Esophagus muscularis mucosa (tissue), 4 donors: ENCODE results near the gene CDC42BPA. TPM values are rescaled to one million over a fixed set of nuclear protein-coding genes. Genes with fewer than 3 reads are reported as not detected.
A peak's percentile ranks its signal among the peaks of the same experiment; 100 is the strongest.

Experiments
- DNase-seq: peaks from one replicate; pipeline ENCODE4 v3.0.0-alpha.2; 2017; ENCODE audit errors: extremely low spot score
- H3K27ac ChIP-seq, 4 donors: fragments of 200-600 bp; sonication (generic); replicated peaks in 1 of 4; 1 replicate in 3 of 4; 2 replicates in 1 of 4; pipeline ENCODE4 v1.5.1; 2016 to 2019; ENCODE audit warnings: mild to moderate bottlenecking in 1 of 4
- H3K27me3 ChIP-seq, 4 donors: fragments of 200-600 bp; sonication (generic); one replicate each; pipeline versions ENCODE4 v1.5.1 to v1.6.0; 2016 to 2019
- H3K36me3 ChIP-seq, 4 donors: fragments of 200-600 bp; sonication (generic); one replicate each; pipeline ENCODE4 v1.5.1; 2016 to 2019
- H3K4me1 ChIP-seq, 4 donors: fragments of 200-600 bp; sonication (generic); one replicate each; pipeline ENCODE4 v1.5.1; 2016 to 2019
- H3K4me3 ChIP-seq, 4 donors: fragments of 200-600 bp; sonication (generic); 1 replicate in 2 of 4; 2 replicates in 2 of 4; pipeline ENCODE4 v1.5.1; 2016 to 2019; ENCODE audit warnings: mild to moderate bottlenecking in 4 of 4, moderate library complexity in 1 of 4
- H3K9me3 ChIP-seq, 4 donors: fragments of 200-600 bp; sonication (generic); 1 replicate in 3 of 4; 2 replicates in 1 of 4; pipeline ENCODE4 v1.5.1; 2016 to 2019
- EP300 ChIP-seq: sonication (generic); formaldehyde crosslinking; IDR thresholded peaks from one replicate; pipeline ENCODE4 v1.6.1; 2017; ENCODE audit warnings: antibody characterized with exemption
- POLR2A ChIP-seq: fragments of 450-650 bp; IDR thresholded peaks from one replicate; pipeline ENCODE4 v1.6.1; 2017; ENCODE audit warnings: antibody characterized with exemption, moderate library complexity, mild to moderate bottlenecking, low read depth
- POLR2AphosphoS5 ChIP-seq, 2 donors: sonication (generic); formaldehyde crosslinking; IDR thresholded peaks; one replicate each; pipeline ENCODE4 v1.6.1; 2017; ENCODE audit warnings: antibody characterized with exemption in 2 of 2
- WGBS: methylation state at CpG from one replicate; pipeline ENCODE4 v1.1.5; 2018; 5-methylcytosine and 5-hydroxymethylcytosine counted together
- intact Hi-C: fragments of 100-400 bp; cut with DNase I; formaldehyde crosslinking; loops from one replicate; pipeline ENCODE4 v1.15.1; 2023
- total RNA-seq, 4 donors: library from RNA; depleted of rRNA; stranded (reverse); fragments of >200 nt; gene quantifications; one replicate each; pipeline versions ENCODE4 v1.1.0 to v1.2.1, GENCODE V29; 2016
- TF ChIP-seq, protein P1 (sequence below), 3 experiments: fragments of 200-600 bp in 2 of 3; fragments of 450-650 bp in 1 of 3; sonication (generic) in 2 of 3; IDR thresholded peaks; one replicate each; pipeline ENCODE4 v1.5.1; 2017 to 2019; ENCODE audit warnings: antibody characterized with exemption in 3 of 3, mild to moderate bottlenecking in 2 of 3, moderate library complexity in 1 of 3

The CDC42BPA gene
- total RNA-seq, 4 donors from 2014 or later, result 59.5 to 72.2 (median 69.7) TPM

DNA sequence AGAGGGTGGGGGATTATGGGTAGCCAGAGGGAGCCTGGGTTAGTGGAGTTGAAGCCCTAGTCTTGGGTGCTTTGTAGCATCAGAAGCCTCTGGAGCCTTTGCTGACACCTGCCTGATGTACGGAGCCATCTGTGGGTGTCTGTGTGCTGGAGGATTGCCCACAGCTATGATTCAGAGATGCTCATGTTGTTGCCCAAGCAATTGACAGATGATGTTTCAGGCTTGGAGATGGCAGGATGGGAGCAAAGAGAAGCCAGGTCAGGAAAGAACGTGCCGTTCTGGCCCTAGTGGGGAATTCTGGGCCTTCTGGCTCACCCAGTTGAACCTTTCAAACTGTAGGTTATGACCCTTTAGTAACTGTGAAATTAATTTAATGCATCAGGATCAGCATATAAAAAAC lies 350.6 kb downstream of the CDC42BPA start:
- Histone ChIP-seq H3K4me3 (no peak overlapping the region), H3K4me1 (peaks cover 41 to 59% (median 54%) of the 10 kb centered on the region in 4 donors), H3K27me3 (no peaks in the 10 kb centered on the region), H3K36me3 (peaks cover 7 to 58% (median 49%) of the 10 kb centered on the region in 4 donors), H3K9me3 (peaks cover 0 to 7% (median 0%) of the 10 kb centered on the region in 4 donors), H3K27ac (peak overlapping the region; percentile 62 to 82 (median 72))
- 45% methylated on average over 3 of the region's 3 CpGs for WGBS
- TF ChIP-seq POLR2AphosphoS5 (IDR thresholded peaks at IDR 0.05) (peak; percentile 84 to 88), POLR2A (no peak), EP300 (peak; percentile 58)
- TF ChIP-seq, protein P1, sequence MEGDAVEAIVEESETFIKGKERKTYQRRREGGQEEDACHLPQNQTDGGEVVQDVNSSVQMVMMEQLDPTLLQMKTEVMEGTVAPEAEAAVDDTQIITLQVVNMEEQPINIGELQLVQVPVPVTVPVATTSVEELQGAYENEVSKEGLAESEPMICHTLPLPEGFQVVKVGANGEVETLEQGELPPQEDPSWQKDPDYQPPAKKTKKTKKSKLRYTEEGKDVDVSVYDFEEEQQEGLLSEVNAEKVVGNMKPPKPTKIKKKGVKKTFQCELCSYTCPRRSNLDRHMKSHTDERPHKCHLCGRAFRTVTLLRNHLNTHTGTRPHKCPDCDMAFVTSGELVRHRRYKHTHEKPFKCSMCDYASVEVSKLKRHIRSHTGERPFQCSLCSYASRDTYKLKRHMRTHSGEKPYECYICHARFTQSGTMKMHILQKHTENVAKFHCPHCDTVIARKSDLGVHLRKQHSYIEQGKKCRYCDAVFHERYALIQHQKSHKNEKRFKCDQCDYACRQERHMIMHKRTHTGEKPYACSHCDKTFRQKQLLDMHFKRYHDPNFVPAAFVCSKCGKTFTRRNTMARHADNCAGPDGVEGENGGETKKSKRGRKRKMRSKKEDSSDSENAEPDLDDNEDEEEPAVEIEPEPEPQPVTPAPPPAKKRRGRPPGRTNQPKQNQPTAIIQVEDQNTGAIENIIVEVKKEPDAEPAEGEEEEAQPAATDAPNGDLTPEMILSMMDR (IDR thresholded peaks at IDR 0.05), result no peak
- intact Hi-C loops, result no loop called here
- DNase-seq, result peak; percentile 94

DNA sequence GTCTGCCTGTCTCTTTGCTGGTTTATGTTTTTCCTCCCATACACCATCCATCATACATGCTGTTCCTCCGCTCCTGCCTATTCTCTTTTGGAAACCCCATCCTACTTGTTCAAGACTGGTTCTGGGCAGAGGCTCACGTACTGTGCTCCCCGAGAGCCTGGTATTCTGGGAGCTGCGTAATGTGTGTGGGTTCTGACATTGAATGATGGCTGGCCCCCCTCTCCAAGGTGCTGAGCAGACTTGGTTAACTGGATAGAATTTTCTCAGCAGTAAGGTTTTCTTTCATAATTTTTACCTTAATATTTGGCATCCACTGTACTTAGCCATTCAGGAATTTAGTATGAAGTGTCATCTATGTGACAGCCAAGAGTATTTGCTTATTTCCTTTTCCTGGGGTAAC lies 351.6 kb downstream of the CDC42BPA start:
- no peaks in the 10 kb centered on the region for H3K27me3 ChIP-seq
- DNase-seq, result no peak
- H3K36me3 ChIP-seq, result peaks cover 7 to 64% (median 54%) of the 10 kb centered on the region in 4 donors
- TF ChIP-seq, protein P1 (IDR thresholded peaks at IDR 0.05), result no peak
- TF ChIP-seq POLR2A (no peak), POLR2AphosphoS5 (IDR thresholded peaks at IDR 0.05) (no peak), EP300 (no peak)
- 82% methylated on average over 4 of the region's 4 CpGs for WGBS
- H3K4me1 ChIP-seq, result peaks cover 37 to 51% (median 48%) of the 10 kb centered on the region in 4 donors
- peak overlapping the region; percentile 62 to 82 (median 72) for H3K27ac ChIP-seq
- intact Hi-C loops, result no loop called here
- H3K9me3 ChIP-seq, result peaks cover 0 to 5% (median 0%) of the 10 kb centered on the region in 4 donors
- no peak overlapping the region for H3K4me3 ChIP-seq

GRCh38 chr1:226965581-226966440 lies 352.5 kb downstream of the CDC42BPA start:
- Histone ChIP-seq H3K27me3 (no peaks in the 10 kb centered on the region), H3K9me3 (no peaks in the 10 kb centered on the region), H3K4me3 (no peak overlapping the region), H3K4me1 (peaks cover 37 to 51% (median 48%) of the 10 kb centered on the region in 4 donors), H3K27ac (peak overlapping the region; percentile 20 to 82 (median 72)), H3K36me3 (peaks cover 7 to 63% (median 57%) of the 10 kb centered on the region in 4 donors)
- intact Hi-C loops, result no loop called here
- 92% methylated on average over 4 of the region's 23 CpGs for WGBS
- TF ChIP-seq POLR2A, result no peak
- TF ChIP-seq, protein P1 (IDR thresholded peaks at IDR 0.05), result no peak
- TF ChIP-seq POLR2AphosphoS5 (IDR thresholded peaks at IDR 0.05), result no peak
- TF ChIP-seq EP300, result no peak
- DNase-seq, result no peak

DNA sequence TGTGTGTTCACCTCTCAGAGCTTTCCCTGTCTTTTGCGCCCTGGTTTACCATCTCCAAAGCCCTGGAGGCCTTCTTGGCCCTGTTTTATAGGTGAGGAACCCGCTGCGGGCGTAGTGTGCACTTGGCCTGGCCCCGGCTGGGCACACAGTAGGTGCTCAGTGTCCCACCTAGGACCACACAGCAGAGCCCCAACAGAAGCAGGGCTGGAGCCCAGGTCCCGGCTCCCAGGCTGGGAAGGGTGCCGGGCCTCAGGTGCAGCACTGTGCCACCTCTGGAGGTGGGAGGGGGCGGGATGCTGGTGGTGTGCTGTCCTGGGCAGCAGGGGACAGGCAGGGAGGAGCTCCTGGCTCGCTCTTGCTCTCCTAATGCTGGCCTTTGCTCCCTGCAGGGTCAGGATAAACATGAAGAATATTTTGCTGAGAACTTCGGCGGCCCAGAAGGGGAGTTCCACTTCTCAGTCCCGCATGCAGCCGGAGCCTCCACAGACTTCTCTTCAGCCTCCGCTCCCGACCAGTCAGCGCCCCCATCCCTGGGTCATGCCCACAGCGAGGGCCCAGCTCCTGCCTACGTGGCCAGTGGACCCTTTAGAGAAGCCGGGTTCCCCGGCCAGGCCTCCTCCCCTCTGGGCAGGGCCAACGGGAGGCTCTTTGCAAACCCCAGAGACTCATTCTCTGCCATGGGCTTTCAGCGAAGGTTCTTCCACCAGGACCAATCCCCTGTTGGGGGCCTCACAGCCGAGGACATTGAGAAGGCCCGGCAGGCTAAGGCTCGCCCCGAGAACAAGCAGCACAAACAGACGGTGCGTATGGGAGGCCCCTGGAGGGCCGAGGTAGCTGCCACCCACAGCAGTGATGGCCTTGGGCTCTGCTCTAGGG lies 353.4 kb downstream of the CDC42BPA start:
- intact Hi-C loops, result no loop called here
- Histone ChIP-seq H3K27ac (peak overlapping the region; percentile 56 to 82 (median 72)), H3K27me3 (no peaks in the 10 kb centered on the region), H3K9me3 (no peaks in the 10 kb centered on the region), H3K4me3 (no peak overlapping the region), H3K4me1 (peaks cover 37 to 51% (median 48%) of the 10 kb centered on the region in 4 donors), H3K36me3 (peaks cover 7 to 56% (median 51%) of the 10 kb centered on the region in 4 donors)
- 96% methylated on average over 17 of the region's 29 CpGs for WGBS
- TF ChIP-seq EP300, result no peak
- no peak for TF ChIP-seq POLR2AphosphoS5 (IDR thresholded peaks at IDR 0.05)
- TF ChIP-seq, protein P1 (IDR thresholded peaks at IDR 0.05), result no peak
- no peak for TF ChIP-seq POLR2A
- DNase-seq, result no peak
